OCI-LY7 (cell line): ENCODE measurements around the gene PCBD1. TPM values are rescaled to one million over a fixed set of nuclear protein-coding genes. Genes with fewer than 3 reads are reported as not detected.

Experiments used
- BruUV-seq: library from RNA; stranded (reverse); fragments of 400-500 nt; replicated peaks from 2 replicates; lab custom pipeline; 2021; lab: Mats Ljungman, UMichigan
- CTCF ChIA-PET: fragments of 300-600 bp; sonication (Branson Sonifier 250); formaldehyde crosslinking; loops from one replicate; lab custom pipeline; 2022; ENCODE audit warnings: antibody characterized with exemption; ENCODE audit not compliant: unreplicated experiment; lab: Charles Lee
- POLR2A ChIA-PET: fragments of 300-600 bp; sonication (Branson Sonifier 250); formaldehyde crosslinking; loops from one replicate; lab custom pipeline; 2022; ENCODE audit warnings: antibody characterized with exemption; lab: Charles Lee
- DNase-seq: peaks from one replicate; pipeline ENCODE4 v3.0.0-alpha.2; 2015; ENCODE audit warnings: low spot score
- H2AFZ ChIP-seq: fragments of 200-600 bp; sonication (generic), shearing (Covaris generic); 2 replicates; pipeline ENCODE4 v1.6.1; 2014; ENCODE audit warnings: mild to moderate bottlenecking, antibody characterized with exemption, low read length, moderate library complexity
- H3K27ac ChIP-seq: fragments of 200-600 bp; sonication (generic); 2 replicates; pipeline ENCODE4 v1.5.1; 2014; ENCODE audit warnings: mixed run types, low read depth, mild to moderate bottlenecking, moderate library complexity, low read length, inconsistent platforms; ENCODE audit not compliant: poor library complexity, severe bottlenecking
- H3K36me3 ChIP-seq: fragments of 200-600 bp; sonication (generic); 2 replicates; pipeline ENCODE4 v1.6.1; 2014; ENCODE audit warnings: mild to moderate bottlenecking, antibody characterized with exemption, low read length, moderate library complexity, mixed read lengths; ENCODE audit not compliant: insufficient read depth
- H3K4me1 ChIP-seq: fragments of 200-600 bp; sonication (generic); 2 replicates; pipeline ENCODE4 v1.5.1; 2014; ENCODE audit warnings: mild to moderate bottlenecking, low read length; ENCODE audit not compliant: insufficient read depth, poor library complexity, severe bottlenecking
- H3K4me2 ChIP-seq: fragments of 200-600 bp; sonication (generic); 2 replicates; pipeline ENCODE4 v1.6.1; 2014; ENCODE audit warnings: mild to moderate bottlenecking, low read length
- H3K4me3 ChIP-seq: fragments of 200-600 bp; sonication (generic); 2 replicates; pipeline ENCODE4 v1.5.1; 2014; ENCODE audit warnings: mild to moderate bottlenecking, low read depth, low read length; ENCODE audit not compliant: poor library complexity, severe bottlenecking
- H3K79me2 ChIP-seq: fragments of 200-600 bp; sonication (generic); 2 replicates; pipeline ENCODE4 v1.6.1; 2016; ENCODE audit warnings: low read depth, mild to moderate bottlenecking, low read length, moderate library complexity, mixed read lengths; ENCODE audit not compliant: insufficient read depth
- H3K9me2 ChIP-seq: fragments of 200-600 bp; sonication (generic); 2 replicates; pipeline ENCODE4 v1.6.1; 2016; ENCODE audit warnings: mild to moderate bottlenecking, low read length, mixed read lengths; ENCODE audit not compliant: insufficient read depth
- H3K9me3 ChIP-seq: fragments of 200-600 bp; sonication (generic); 2 replicates; pipeline ENCODE4 v1.6.1; 2014; ENCODE audit warnings: mild to moderate bottlenecking, mixed run types, low read length, mixed read lengths
- H4K20me1 ChIP-seq: fragments of 200-600 bp; sonication (generic); 2 replicates; pipeline ENCODE4 v1.6.1; 2014; ENCODE audit warnings: mild to moderate bottlenecking, antibody characterized with exemption, low read length, moderate library complexity, mixed read lengths; ENCODE audit not compliant: insufficient read depth
- CTCF ChIP-seq: fragments of 200-600 bp; sonication (generic); conservative IDR thresholded peaks from 2 replicates; pipeline ENCODE4 v1.5.1; 2014; ENCODE audit warnings: mild to moderate bottlenecking, antibody characterized with exemption, low read length, moderate library complexity, mixed read lengths
- EZH2phosphoT487 ChIP-seq: fragments of 200-600 bp; sonication (generic); IDR thresholded peaks from 2 replicates; pipeline ENCODE4 v1.6.1; 2018; ENCODE audit warnings: low read depth, borderline replicate concordance, mild to moderate bottlenecking, mixed run types, antibody characterized with exemption, low read length, moderate library complexity, mixed read lengths
- intact Hi-C: fragments of 100-400 bp; cut with micrococcal nuclease; formaldehyde crosslinking; loops from one replicate; pipeline ENCODE4 v1.10.0; 2022; ENCODE audit not compliant: unreplicated experiment
- total RNA-seq, 2 experiments: library from RNA; depleted of rRNA in 1 of 2; stranded (reverse); fragments of >200 nt in 1 of 2; shearing (Covaris generic) in 1 of 2; gene quantifications; 2 replicates each; pipeline ENCODE4 v1.2.3, GENCODE V29; 2014 to 2022

The PCBD1 gene
- total RNA-seq, 2 experiments from 2014 or later, result 4.9 to 25.4 TPM

- Histone ChIP-seq H4K20me1 (no peaks in the 10 kb centered on the region), H3K9me3 (no peaks in the 10 kb centered on the region), H3K79me2 (no peaks in the 10 kb centered on the region), H3K27ac (no peak overlapping the region), H2AFZ (no peak overlapping the region), H3K4me1 (no peaks in the 10 kb centered on the region), H3K4me3 (no peak overlapping the region), H3K9me2 (no peaks in the 10 kb centered on the region), H3K36me3 (no peaks in the 10 kb centered on the region), H3K4me2 (no peak overlapping the region)
- TF ChIP-seq CTCF (peak; percentile 89), EZH2phosphoT487 (no peak)
- peak; percentile 38 for DNase-seq
- POLR2A ChIA-PET, result no interaction called here
- CTCF ChIA-PET, result no interaction called here
- intact Hi-C loops, result loop anchor here (1.0 to 5.0 kb wide), 2 partner anchors 287 to 360 kb away; partner anchors contain the start of gene UNC5B
- no TSS peak for BruUV-seq
Observed at GRCh38 chr10:70925377-70926225, 37.2 kb upstream of the PCBD1 start.

- H3K4me3 ChIP-seq, result no peak overlapping the region
- H2AFZ ChIP-seq, result no peak overlapping the region
- no peaks in the 10 kb centered on the region for H4K20me1 ChIP-seq
- intact Hi-C loops, result no loop called here
- ChIA-PET CTCF (no interaction called here), POLR2A (no interaction called here)
- TF ChIP-seq EZH2phosphoT487, result no peak
- TF ChIP-seq CTCF, result no peak
- no peaks in the 10 kb centered on the region for H3K9me2 ChIP-seq
- BruUV-seq, result no TSS peak
- no peak overlapping the region for H3K27ac ChIP-seq
- H3K9me3 ChIP-seq, result no peaks in the 10 kb centered on the region
- no peaks in the 10 kb centered on the region for H3K4me1 ChIP-seq
- H3K79me2 ChIP-seq, result no peaks in the 10 kb centered on the region
- no peak for DNase-seq
- no peak overlapping the region for H3K4me2 ChIP-seq
- no peaks in the 10 kb centered on the region for H3K36me3 ChIP-seq
Observed at GRCh38 chr10:70923696-70924095, 35.3 kb upstream of the PCBD1 start.

GRCh38 chr10:70921285-70921684 is 32.9 kb upstream of the PCBD1 start:
- Histone ChIP-seq H2AFZ (no peak overlapping the region), H3K79me2 (no peaks in the 10 kb centered on the region), H3K4me1 (no peaks in the 10 kb centered on the region), H3K27ac (no peak overlapping the region), H3K36me3 (no peaks in the 10 kb centered on the region), H3K9me3 (no peaks in the 10 kb centered on the region), H3K9me2 (no peaks in the 10 kb centered on the region), H3K4me3 (no peak overlapping the region), H4K20me1 (no peaks in the 10 kb centered on the region), H3K4me2 (no peak overlapping the region)
- ChIA-PET CTCF (interaction anchor here (0.5 kb wide), 1 partner anchor 118 kb away, joined by 3 read pairs; no protein-coding TSS in a partner anchor), POLR2A (interaction anchor here (0.7 kb wide), 1 partner anchor 406 kb away, joined by 4 read pairs; no protein-coding TSS in a partner anchor)
- intact Hi-C loops, result no loop called here
- no peak for DNase-seq
- BruUV-seq, result no TSS peak
- TF ChIP-seq EZH2phosphoT487 (no peak), CTCF (no peak)
